ENCODE results near the gene PTPRQ.

DNA sequence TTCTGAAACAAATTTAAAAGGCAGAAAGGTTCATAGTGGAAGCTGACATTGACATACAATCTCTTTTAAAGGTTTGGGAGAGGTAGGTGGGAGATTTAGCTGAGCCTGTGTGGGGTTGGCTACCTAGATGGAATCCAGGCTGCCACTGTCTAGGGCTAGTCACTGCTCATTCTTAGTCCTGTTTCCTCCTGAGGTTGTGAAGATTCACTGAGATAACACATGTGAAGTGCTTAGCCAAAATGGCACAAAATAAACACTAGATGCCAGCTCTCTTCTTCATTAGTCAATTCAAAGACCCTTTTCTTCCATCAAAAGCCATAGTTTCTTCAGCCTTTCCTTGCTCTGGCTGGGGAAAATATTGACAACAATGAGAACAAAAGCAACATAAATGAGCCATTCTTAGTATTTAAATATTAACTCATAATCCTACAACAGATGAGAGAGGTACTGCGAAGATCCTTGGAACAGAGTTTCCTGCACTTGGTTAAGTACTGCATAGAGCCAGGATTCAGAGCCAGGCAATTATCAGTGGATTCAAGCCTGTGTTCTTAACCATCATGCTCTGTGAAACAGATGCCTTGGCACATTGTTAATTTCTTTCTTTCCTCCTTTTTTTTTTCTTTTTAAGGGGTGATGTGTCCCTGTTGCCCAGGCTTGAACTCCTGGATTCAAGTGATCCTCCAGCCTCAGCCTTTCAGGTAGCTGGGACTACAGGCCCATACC lies 266.9 kb downstream of the PTPRQ start:
- TF ChIP-seq, protein P1, sequence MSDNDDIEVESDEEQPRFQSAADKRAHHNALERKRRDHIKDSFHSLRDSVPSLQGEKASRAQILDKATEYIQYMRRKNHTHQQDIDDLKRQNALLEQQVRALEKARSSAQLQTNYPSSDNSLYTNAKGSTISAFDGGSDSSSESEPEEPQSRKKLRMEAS (CRISPR knock-in tag; IDR thresholded peaks at IDR 0.05), result no peak
- TF ChIP-seq, protein P2, sequence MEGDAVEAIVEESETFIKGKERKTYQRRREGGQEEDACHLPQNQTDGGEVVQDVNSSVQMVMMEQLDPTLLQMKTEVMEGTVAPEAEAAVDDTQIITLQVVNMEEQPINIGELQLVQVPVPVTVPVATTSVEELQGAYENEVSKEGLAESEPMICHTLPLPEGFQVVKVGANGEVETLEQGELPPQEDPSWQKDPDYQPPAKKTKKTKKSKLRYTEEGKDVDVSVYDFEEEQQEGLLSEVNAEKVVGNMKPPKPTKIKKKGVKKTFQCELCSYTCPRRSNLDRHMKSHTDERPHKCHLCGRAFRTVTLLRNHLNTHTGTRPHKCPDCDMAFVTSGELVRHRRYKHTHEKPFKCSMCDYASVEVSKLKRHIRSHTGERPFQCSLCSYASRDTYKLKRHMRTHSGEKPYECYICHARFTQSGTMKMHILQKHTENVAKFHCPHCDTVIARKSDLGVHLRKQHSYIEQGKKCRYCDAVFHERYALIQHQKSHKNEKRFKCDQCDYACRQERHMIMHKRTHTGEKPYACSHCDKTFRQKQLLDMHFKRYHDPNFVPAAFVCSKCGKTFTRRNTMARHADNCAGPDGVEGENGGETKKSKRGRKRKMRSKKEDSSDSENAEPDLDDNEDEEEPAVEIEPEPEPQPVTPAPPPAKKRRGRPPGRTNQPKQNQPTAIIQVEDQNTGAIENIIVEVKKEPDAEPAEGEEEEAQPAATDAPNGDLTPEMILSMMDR (IDR thresholded peaks at IDR 0.05), result no peak
- TF ChIP-seq, protein P3, sequence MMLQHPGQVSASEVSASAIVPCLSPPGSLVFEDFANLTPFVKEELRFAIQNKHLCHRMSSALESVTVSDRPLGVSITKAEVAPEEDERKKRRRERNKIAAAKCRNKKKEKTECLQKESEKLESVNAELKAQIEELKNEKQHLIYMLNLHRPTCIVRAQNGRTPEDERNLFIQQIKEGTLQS (CRISPR knock-in tag; conservative IDR thresholded peaks at IDR 0.05), result no peak
